ENCODE data around the gene SARDH. TPM values are rescaled to one million over a fixed set of nuclear protein-coding genes. Genes with fewer than 3 reads are reported as not detected.

The SARDH gene
- total RNA-seq, 1 donor from 2014 or later: 0.63 TPM

- H3K4me1 ChIP-seq: no peaks in the 10 kb centered on the region
- H3K36me3 ChIP-seq: no peaks in the 10 kb centered on the region
- H3K27ac ChIP-seq (replicated peaks): no peak overlapping the region
- TF ChIP-seq CTCF (IDR thresholded peaks at IDR 0.05; ENCODE audit: borderline replicate concordance): no peak
- H3K9me3 ChIP-seq (replicated peaks): no peaks in the 10 kb centered on the region
- no peak overlapping the region for H3K4me3 ChIP-seq
- intact Hi-C loops (cut with micrococcal nuclease): no loop called here
- no peak for DNase-seq
- H3K27me3 ChIP-seq (ENCODE audit: low read depth): peaks cover 68% of the 10 kb centered on the region
Measured at GRCh38 chr9:133640160-133640559, 98.0 kb downstream of the SARDH start.

- peaks cover 73% of the 10 kb centered on the region for H3K27me3 ChIP-seq (ENCODE audit: low read depth)
- no peak for DNase-seq
Measured at GRCh38 chr9:133639613-133640012, 98.5 kb downstream of the SARDH start.

GRCh38 chr9:133638711-133639110, 99.4 kb downstream of the SARDH start:
- no peaks in the 10 kb centered on the region for H3K36me3 ChIP-seq
- H3K4me3 ChIP-seq: no peak overlapping the region
- H3K27me3 ChIP-seq (ENCODE audit: low read depth): peaks cover 82% of the 10 kb centered on the region
- intact Hi-C loops (cut with micrococcal nuclease): no loop called here
- no peaks in the 10 kb centered on the region for H3K9me3 ChIP-seq (replicated peaks)
- H3K27ac ChIP-seq (replicated peaks): no peak overlapping the region
- no peaks in the 10 kb centered on the region for H3K4me1 ChIP-seq
- DNase-seq: no peak
- TF ChIP-seq CTCF (IDR thresholded peaks at IDR 0.05; ENCODE audit: borderline replicate concordance): no peak

More at GRCh38 chr9:133639613-133640012, 98.5 kb downstream of the SARDH start:
- Histone ChIP-seq H3K4me3 (no peak overlapping the region), H3K27ac (replicated peaks) (no peak overlapping the region), H3K9me3 (replicated peaks) (no peaks in the 10 kb centered on the region), H3K4me1 (no peaks in the 10 kb centered on the region), H3K36me3 (no peaks in the 10 kb centered on the region)
- intact Hi-C loops (cut with micrococcal nuclease): no loop called here
- TF ChIP-seq CTCF (IDR thresholded peaks at IDR 0.05; ENCODE audit: borderline replicate concordance): no peak

- intact Hi-C loops (cut with micrococcal nuclease): no loop called here
- Histone ChIP-seq H3K4me3 (no peak overlapping the region), H3K36me3 (no peaks in the 10 kb centered on the region), H3K27me3 (ENCODE audit: low read depth) (peaks cover 83% of the 10 kb centered on the region), H3K27ac (replicated peaks) (no peak overlapping the region), H3K9me3 (replicated peaks) (no peaks in the 10 kb centered on the region), H3K4me1 (no peaks in the 10 kb centered on the region)
- no peak for DNase-seq
- TF ChIP-seq CTCF (IDR thresholded peaks at IDR 0.05; ENCODE audit: borderline replicate concordance): no peak
Measured at GRCh38 chr9:133638076-133638475, 100.1 kb downstream of the SARDH start.

- Histone ChIP-seq H3K36me3 (no peaks in the 10 kb centered on the region), H3K27ac (replicated peaks) (no peak overlapping the region), H3K4me3 (no peak overlapping the region), H3K9me3 (replicated peaks) (no peaks in the 10 kb centered on the region), H3K27me3 (ENCODE audit: low read depth) (peaks cover 82% of the 10 kb centered on the region), H3K4me1 (no peaks in the 10 kb centered on the region)
- intact Hi-C loops (cut with micrococcal nuclease): no loop called here
- no peak for TF ChIP-seq CTCF (IDR thresholded peaks at IDR 0.05; ENCODE audit: borderline replicate concordance)
- DNase-seq: no peak
Measured at GRCh38 chr9:133637451-133638055, 100.6 kb downstream of the SARDH start.
